GM21576 (cell line): Measurements from ENCODE around the gene ECSCR.
"Not testable (repeated sequence)": the region's sequence is repeated elsewhere in the genome, so short reads cannot be mapped to it uniquely, and the experiment has no call there.

Experiments
- ATAC-seq: cut with Tn5 transposase; IDR thresholded peaks from one replicate; pipeline ENCODE4 v1.9.1; 2021; ENCODE audit warnings: mild to moderate bottlenecking, moderate library complexity; ENCODE audit not compliant: unreplicated experiment

The ECSCR gene

DNA sequence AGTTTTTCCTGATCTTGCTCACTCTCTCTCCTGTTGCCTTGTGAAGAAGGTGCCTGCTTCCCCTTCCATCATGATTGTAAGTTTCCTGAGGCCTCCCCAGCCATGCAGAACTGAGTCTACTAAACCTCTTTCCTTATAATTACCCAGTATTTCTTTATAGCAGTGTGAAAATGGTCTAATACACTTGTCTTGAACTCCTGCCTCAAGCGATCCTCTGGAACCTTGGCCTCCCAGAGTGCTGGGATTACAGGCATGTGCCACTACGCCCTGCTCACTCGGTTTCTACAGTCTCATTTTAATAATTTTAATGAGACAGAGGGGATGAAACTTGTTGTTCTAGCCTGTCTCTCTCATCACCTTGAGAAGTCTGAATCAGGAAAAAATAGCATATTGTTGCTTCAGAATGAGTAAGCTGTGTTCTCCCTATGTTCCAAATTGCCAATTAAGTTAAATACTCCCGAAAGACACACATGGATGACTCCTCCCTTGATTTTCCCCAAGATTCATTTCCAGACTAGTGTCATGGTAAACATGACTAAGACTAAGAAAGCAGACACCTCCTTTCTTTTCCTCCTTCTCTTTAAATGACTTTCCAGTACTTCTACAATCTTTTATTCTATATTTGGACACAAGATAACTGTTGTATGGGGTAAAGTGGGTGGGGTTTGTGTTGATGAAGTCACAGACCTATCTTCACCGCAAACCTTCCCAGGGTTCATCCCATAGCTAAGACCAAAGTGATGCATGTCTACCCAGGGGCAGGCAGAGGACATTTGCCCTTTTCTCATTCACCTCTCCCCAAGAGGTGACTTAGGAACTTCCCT is 15.4 kb downstream of the ECSCR start:
- no peak for ATAC-seq

DNA sequence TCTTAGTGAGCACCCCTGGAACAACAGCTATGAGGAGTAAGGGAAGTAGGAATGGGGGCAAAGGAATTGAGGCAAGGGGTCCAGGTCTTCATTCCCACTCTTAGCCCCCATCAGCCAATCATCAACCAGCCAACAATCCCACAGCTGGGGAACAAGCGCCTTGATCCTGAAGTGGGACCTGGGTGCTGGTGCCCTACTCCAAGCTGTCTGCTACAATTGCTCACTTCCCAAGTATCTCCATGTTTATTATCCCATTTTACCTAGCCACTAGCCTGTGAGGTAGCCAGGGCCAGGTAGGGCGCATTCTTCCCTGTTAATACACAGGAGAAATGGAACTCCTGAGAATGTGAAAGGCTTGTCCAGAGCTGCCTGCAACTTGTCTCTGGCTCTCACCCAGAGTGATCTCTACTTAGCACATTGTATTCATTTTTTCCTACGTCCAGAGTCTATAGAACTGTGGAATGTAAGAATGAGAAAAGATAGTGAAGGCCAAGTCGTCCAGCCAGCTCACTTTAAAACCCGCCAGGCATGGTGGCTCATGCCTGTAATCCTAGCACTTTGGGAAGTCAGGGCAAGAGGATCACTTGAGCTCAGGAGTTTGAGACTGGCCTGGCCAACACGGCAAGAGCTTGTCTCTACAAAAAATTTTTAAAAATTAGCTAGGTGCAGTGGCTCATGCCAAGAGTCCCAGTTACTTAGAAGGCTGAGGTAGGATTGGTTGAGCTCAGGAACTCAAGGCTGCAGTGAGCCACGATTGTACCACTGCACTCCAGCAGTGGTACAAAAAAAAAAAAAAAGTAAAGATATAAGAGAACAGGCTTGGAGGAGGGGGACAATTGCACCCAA is 17.0 kb downstream of the ECSCR start:
- ATAC-seq, result no peak

DNA sequence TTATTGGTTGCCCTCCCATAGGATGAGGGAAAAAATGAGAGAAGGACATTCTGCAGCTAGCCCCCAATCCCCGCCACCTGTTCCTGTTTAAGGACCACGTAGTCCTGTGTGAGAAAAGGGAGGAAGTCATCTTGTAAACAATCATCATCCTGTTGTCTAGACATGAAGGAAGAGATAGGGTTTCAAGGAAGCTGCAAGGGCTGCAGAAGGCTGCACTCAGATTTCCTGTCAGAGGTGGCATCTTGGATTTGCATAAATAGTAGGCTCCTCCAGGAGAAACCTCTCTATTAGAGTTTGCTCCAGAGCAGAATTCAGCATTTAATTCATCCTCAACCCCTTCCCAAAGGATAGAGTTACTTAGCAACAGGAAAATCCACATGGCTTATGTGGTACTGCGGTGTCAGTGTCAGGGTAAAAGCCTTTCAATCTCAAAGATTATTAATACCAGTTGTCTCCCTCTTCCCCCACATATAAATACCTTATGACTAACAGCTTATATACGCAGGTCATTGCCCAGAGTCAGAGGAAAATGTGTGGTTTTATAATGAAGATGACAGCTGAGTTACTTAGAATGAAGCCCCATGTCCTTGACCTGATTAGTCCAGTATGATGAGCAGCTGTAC is 18.6 kb downstream of the ECSCR start:
- ATAC-seq, result no peak

DNA sequence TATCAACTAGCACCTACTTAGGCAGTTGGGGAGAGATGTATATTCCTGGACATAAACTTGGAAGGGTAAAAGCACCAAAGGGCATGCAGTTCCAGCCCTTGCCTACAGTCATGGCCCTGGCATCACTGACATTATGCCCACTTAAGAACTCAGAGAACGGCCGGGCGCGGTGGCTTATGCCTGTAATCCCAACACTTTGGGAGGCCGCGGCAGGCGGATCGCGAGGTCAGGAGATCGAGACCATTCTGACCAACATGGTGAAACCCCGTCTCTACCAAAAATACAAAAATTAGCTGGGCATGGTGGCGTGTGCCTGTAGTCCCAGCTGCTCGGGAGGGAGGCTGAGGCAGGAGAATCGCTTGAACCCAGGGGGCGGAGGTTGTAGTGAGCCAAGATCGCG is 22.1 kb downstream of the ECSCR start:
- not testable (repeated sequence) for ATAC-seq

DNA sequence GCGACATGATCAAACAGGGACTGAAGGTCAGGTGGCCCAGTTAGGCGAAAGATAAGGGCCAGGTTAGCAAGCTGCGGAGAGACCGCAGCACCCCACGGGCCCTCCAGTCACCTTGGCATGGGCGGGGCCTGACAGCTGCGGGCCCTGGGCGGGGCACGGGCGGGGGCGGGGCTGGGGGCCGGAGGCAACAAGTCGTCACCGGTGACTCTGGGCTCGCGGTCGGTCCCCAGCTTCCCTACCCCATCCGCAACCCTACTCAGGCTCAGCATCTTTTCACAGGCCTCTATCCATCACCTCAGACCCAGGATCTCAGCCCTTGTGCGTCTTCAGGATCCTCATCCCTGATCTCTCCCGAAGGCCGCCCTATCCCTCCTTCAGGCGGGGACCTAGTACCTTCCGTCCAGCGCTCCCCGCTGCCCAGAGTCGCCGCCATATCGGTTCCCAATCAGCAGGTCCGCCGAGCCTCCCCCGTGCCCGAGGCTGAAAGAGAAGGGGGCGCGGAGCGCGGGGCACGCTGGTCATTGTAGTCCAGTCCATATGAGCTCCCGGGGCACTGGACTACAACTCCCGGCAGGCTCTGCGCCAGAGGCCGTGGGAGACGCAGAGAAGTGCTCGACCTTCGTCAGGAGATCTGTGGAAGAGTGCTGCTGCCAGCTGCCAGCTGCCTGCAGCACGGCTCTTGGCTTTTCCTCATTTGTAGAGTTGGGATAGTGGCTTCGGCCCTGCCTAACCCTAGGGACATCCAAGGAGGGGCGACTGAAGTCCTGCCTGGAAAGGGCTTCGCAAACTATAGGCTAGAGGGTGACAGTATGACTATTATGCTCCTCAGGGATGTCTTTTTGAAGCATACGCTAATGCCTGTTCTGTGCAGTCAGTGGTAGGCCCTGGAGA is 23.3 kb downstream of the ECSCR start, which contains the start of gene DNAJC18:
TSS of gene DNAJC18 (minus strand) at position 513 of the 891 bp plus-strand sequence. CDS start at position 433, 80 bp downstream.
- peak; percentile 89 for ATAC-seq

DNA sequence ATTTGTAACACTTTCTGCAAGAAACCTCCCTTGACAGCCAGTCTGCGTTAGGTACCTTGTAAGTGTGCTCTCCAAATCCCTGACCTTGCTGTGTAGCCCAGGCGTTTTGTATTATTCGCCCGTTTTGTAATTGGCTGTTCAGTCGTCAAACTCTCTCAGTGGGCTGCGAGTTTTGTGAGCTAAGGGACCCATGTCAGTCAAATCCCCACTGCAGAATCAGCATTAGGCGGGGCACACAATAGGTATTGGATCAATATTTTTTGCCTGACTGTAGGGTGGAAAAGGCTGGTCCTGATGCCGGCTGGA is 23.9 kb downstream of the ECSCR start:
- no peak for ATAC-seq

DNA sequence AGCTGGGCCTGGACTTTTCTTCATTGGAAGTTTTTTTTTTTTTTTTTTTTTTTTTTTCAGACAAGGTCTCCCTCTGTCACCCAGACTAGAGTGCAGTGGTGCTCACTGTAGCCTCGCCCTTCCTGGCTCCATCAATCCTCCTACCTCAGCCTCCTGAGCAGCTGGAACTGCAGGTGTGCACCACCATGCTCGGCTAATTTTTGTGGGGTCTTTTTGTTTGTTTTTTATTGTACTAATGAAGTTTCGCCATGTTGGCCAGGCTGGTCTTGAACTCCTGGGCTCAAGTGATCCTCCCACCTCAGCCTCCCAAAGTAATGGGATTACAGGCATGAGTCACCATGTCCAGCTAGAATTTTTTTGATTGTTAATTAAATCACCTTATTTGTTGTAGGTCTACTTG is 26.9 kb downstream of the ECSCR start:
- ATAC-seq, result no peak

DNA sequence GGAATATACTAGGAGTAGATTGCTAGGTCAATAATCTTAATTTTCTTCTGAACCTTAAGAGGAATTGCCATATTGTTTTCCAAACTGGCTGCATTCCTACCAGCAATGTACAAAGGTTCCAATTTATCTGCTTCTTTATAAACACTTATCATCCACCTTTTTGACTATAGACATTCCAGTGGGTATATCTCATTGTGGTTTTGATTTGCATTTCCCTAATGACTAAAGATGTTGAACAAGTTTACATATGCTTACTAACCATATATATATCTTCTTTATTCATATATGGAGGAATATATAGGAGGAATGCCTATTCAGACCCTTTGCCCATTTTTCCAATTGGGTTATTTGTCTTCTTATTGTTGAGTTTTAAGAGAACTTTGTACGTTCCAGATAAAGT is 30.8 kb downstream of the ECSCR start:
- no peak for ATAC-seq

DNA sequence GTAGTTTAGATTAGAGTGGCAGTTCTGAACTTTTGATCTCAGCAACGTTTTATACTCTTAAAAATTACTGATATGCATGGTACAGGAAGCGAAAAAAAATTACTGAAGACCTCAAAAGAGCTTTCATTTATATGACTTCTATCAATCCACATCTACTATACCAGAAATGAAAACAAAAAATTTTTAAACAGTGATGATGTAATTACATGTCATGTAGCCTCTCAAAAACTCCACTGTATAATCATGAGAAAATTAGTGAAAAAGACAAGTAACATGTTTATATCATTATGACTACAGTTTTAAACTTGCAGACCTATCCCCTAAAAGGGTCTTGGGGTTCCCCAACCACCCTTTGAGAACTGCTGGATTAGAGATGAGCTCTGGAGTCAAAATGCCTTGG is 32.5 kb downstream of the ECSCR start:
- ATAC-seq, result no peak

DNA sequence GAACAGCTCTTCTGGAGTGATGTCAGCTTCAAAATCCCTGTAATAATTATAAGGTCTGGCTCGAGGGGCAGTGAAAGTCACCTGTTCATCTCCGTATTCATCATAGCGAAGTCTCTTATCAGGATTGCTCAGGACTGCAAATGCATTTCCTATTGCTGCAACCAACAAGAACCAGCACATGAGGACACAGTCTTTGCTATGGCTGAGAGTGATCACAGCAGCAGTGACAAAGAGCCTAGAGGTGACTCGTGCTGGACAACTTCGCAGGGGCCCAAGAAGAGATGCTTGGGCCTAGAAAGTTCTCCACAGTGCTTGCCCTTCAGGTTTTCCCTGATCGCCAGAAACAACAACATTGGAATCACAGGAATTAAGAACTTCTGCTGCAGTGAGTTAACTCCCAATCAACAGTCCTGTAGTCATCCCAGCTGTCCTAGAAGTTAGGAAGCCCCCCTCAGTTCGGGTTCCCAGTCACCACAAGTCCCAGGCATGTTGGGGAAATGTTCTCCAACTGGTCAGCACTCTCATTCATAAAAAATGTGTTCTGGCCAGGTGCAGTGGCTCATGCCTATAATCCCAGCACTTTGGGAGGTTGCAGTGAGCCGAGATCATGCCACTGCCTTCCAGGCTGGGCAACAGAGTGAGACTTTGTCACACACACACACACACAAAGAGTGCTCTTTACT is 36.2 kb downstream of the ECSCR start:
- ATAC-seq, result no peak

DNA sequence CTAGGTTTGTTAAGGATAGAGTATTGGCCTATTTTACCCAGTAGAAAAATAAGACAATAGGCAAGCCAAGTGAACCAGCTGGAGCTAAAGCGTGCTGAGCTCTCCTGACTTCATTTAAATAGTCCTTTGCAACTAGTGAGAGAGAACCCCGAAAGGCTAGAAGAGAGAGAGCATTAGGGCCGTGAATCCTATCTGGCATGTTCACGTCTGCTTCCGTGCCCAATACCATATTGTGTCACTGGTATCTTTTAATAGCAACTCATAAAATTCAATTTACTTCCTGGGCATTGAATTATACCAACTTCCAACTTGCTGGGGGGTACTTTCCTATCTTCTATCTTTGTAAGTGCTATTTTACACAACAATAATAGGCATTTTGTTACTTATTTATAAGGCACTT is 37.0 kb downstream of the ECSCR start:
- no peak for ATAC-seq

DNA sequence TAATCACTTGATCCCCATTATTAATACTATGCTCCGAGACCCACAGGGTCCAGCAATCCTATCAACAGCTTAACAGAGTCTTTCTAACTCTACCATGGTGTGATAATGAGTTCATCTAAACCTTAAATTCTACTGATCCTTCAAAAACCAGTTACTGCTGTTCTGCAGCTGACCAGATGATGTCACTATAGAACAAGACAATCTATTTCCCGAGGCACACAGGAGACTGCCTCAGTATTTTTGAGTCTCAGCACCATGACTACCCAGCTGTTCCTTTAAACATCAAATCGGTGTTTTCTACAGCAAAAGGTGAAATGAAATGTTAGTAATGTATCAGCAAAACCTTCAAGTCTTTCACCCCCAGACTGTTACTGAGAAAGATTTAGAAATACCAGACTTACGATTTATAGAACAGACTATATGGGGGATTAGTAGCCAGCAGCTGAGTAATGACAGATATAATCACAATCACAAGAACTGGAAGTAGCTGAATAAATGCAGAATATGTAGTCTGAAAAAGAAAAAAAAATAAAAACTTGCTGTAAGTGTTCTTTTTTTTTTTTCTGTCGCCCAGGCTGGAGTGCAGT is 40.1 kb downstream of the ECSCR start:
- no peak for ATAC-seq

DNA sequence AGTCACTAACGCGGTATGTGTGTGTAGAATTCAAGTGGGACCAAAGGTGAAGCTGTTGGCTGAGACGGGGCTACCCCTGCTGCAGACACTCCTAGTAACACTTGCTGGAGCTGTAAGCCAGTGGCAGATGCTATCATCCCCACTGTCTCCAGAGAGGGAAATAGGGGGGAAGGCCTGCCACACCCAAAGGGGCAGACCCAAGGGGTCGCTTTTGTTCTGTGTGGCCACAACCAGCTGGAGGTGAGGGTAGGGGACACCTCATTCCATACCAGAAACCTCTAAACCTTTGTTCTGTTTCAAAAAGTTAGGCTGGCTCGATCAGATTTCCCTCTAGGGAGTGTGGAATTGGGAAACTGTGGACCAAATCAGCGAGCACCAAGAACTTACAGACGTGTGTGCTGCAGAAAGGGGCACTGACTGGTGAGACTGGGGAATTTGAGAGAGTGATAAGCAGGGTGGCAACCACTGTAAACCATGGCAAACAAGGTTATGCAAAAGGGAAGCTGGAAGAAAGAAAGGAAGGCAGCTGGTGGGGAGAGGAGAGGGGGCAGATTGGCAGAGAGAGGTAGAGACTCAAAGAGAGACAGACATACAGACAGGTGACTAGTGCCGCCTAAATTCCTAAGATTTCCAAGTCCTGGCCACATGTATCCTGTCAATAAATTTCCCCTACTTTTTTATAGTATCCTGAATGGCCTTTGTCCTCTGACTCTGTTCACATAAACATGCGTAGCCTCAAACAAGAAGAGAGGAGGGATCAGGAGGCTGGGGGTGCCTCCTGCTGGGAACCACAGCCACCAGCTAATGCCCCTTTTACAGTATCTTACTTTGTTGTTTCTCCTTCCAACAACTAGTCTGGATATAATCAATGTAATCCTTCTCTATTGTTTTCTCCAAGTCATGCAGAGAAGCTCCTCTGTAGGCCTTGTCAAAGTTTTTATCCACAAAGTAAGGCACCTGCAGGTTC is 43.0 kb downstream of the ECSCR start:
- ATAC-seq, result no peak

DNA sequence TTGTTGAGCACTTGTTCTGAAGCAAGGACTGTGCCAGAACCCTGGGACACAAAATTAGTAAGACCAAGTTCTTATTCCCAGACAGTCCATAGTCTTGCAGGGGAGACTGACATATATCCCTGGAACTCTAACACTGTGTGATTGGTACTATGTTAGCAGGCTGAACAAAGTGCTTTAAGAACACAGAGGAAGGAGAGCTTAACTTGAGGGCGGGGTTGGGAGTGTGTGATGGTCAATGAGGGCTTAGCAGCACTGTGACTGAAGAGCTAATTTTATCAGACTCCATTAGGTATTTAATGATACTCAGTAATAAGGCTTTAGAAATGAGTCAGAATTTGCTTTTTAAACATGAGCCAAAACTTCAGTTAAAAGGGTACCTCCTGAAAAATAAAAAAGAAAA is 43.8 kb downstream of the ECSCR start:
- ATAC-seq, result no peak

DNA sequence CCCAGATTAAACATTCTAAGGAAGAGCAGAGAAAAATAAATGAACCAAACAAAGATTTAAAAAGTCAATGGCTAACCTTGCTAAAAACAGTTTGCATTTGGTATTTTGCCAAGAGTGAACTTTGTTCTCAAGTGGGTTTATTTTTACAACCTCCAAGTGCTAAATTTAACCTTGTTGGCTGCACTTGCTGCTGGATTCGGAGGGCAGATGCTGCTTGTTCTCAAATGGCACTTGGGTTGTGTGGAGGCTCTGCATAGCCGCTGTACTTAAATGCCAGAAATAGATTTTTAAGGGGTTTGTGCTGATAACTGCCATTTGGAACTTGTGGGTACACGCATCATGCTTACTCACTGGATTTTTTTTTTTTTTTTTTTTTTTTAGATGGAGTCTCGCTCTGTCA is 45.3 kb downstream of the ECSCR start:
- ATAC-seq, result no peak

DNA sequence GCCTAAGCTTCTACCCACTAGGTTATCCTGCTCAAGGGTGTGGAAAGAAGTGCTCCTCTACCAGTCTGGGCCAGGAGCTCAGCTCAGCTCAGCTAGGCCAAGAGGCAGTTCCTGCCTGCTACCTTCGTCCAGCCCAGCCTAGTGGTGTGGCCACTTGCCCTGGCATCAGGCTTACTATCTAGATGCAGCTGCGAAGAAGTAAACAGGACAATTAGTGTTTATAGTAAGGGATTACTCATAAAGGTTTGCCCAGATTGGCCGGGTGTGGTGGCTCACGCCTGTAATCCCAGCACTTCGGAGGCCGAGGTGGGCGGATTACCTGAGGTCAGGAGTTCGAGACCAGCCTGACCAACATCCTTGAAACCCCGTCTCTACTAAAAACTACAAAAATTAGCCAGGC is 45.9 kb downstream of the ECSCR start:
- ATAC-seq, result no peak

DNA sequence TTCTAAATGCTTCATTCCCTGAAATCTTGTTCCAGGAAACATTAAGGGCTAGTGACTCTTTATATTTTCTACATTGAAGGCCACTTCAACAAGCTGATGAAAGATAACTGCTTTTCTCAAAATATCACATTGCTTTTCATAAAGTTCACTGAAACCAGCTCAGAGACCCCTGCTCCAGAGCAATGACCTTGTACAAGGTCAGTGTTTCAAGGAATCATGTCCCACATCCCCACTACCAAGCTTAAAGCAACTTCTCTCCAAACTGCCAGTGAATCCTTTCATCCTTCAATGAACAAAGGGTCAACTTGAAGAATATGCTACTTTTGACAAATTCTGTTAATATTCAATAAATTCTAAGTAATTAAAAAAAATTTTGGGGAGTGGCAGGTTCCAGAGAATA is 46.7 kb downstream of the ECSCR start:
- no peak for ATAC-seq

DNA sequence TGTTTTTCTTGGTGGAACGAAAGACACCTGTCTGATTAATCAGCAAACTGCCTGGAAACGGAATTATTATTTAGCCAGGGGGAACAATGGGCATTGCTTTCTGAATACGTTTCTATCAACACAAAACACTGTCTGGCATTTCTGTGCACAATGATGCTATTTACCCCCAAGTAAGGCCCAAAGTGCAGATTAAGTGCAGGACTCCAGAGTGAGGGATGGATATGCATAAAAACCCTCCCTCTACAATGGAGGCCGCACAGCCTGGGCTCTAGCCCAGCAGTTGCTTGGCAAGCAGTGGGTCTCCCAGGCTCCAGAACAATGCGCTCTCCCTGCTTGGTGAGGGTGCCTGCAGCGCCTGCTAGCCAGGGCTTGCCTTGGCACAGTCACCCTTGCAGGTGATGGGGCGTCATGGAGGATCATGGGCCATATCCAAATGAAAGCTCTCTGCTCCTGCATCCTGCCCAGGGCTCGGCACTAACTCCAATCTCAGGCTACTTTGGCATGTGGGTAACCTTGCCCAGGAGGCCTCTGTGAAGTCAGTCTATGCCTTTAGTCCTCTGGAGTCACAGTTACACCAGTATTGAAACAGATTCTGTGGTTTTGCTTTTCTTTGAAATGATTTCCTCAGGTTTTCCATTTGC is 47.2 kb downstream of the ECSCR start:
- no peak for ATAC-seq
